ENCODE results near the gene NUDCD3. TPM values are rescaled to one million over a fixed set of nuclear protein-coding genes. Genes with fewer than 3 reads are reported as not detected.

Gene NUDCD3
- polyA plus RNA-seq, 1 donor (not counting 4 experiments of a cell fraction or from before 2014, with no cell fraction given) = 58.7 TPM

- Histone ChIP-seq H3K4me3 (ENCODE audit: control insufficient read depth in 2 of 3, extremely low read depth in 1 of 3, insufficient read depth in 2 of 3, low read depth in 1 of 3, low read length in 3 of 3) (no peak overlapping the region), H3K4me2 (ENCODE audit: control insufficient read depth, extremely low read depth, insufficient read depth, low read depth, low read length) (no peak overlapping the region), H3K9me3 (ENCODE audit: control insufficient read depth, low read depth, low read length) (no peaks in the 10 kb centered on the region), H3K27ac (ENCODE audit: control insufficient read depth, insufficient read depth, low read length) (no peak overlapping the region), H3K9me1 (ENCODE audit: control insufficient read depth, extremely low read depth, insufficient read depth, low read length) (no peaks in the 10 kb centered on the region), H3K27me3 (ENCODE audit: control insufficient read depth, extremely low read depth, insufficient read depth, low read length) (no peaks in the 10 kb centered on the region), H3K79me2 (ENCODE audit: control insufficient read depth, insufficient read depth, low read length) (peaks cover 16% of the 10 kb centered on the region), H3K4me1 (ENCODE audit: control insufficient read depth, extremely low read depth, insufficient read depth, low read length) (no peaks in the 10 kb centered on the region), H3K36me3 (ENCODE audit: control insufficient read depth in 2 of 2, extremely low read depth in 1 of 2, insufficient read depth in 2 of 2, low read length in 2 of 2) (peaks cover 12 to 36% of the 10 kb centered on the region in 2 experiments), H2AFZ (ENCODE audit: control insufficient read depth, low read length) (no peak overlapping the region), H4K20me1 (ENCODE audit: control insufficient read depth, extremely low read depth, insufficient read depth, low read length) (no peaks in the 10 kb centered on the region), H3K9ac (ENCODE audit: control insufficient read depth, extremely low read depth, insufficient read depth, low read length) (no peak overlapping the region)
- TF ChIP-seq EZH2 (IDR thresholded peaks at IDR 0.05; ENCODE audit: low read length) (no peak), CTCF (optimal IDR thresholded peaks at IDR 0.05 in 1 of 3, IDR thresholded peaks at IDR 0.05 in 1 of 3, conservative IDR thresholded peaks at IDR 0.05 in 1 of 3; ENCODE audit: extremely low read depth in 1 of 3, insufficient read depth in 2 of 3, low read length in 3 of 3) (no peak)
- FAIRE-seq (no peak), DNase-seq (ENCODE audit: low read depth, low spot score) (no peak)
- dilution Hi-C loops (cut with MboI; ENCODE audit: extremely low pct_ligation_motif_present, low sequenced_read_pairs) = no loop called here
Measured at GRCh38 chr7:44403775-44404174, 86.7 kb downstream of the NUDCD3 start.

GRCh38 chr7:44403176-44403759 lies 87.2 kb downstream of the NUDCD3 start:
- Histone ChIP-seq H2AFZ (ENCODE audit: control insufficient read depth, low read length) (no peak overlapping the region), H3K4me1 (ENCODE audit: control insufficient read depth, extremely low read depth, insufficient read depth, low read length) (no peaks in the 10 kb centered on the region), H3K9me3 (ENCODE audit: control insufficient read depth, low read depth, low read length) (no peaks in the 10 kb centered on the region), H3K4me3 (ENCODE audit: control insufficient read depth in 2 of 3, extremely low read depth in 1 of 3, insufficient read depth in 2 of 3, low read depth in 1 of 3, low read length in 3 of 3) (no peak overlapping the region), H3K9ac (ENCODE audit: control insufficient read depth, extremely low read depth, insufficient read depth, low read length) (no peak overlapping the region), H4K20me1 (ENCODE audit: control insufficient read depth, extremely low read depth, insufficient read depth, low read length) (no peaks in the 10 kb centered on the region), H3K79me2 (ENCODE audit: control insufficient read depth, insufficient read depth, low read length) (peaks cover 13% of the 10 kb centered on the region), H3K27me3 (ENCODE audit: control insufficient read depth, extremely low read depth, insufficient read depth, low read length) (no peaks in the 10 kb centered on the region), H3K9me1 (ENCODE audit: control insufficient read depth, extremely low read depth, insufficient read depth, low read length) (no peaks in the 10 kb centered on the region), H3K4me2 (ENCODE audit: control insufficient read depth, extremely low read depth, insufficient read depth, low read depth, low read length) (no peak overlapping the region), H3K36me3 (ENCODE audit: control insufficient read depth in 2 of 2, extremely low read depth in 1 of 2, insufficient read depth in 2 of 2, low read length in 2 of 2) (peaks cover 16 to 39% of the 10 kb centered on the region in 2 experiments), H3K27ac (ENCODE audit: control insufficient read depth, insufficient read depth, low read length) (no peak overlapping the region)
- DNase-seq (ENCODE audit: low read depth, low spot score) = no peak
- no peak for FAIRE-seq
- dilution Hi-C loops (cut with MboI; ENCODE audit: extremely low pct_ligation_motif_present, low sequenced_read_pairs) = no loop called here
- no peak for TF ChIP-seq EZH2 (IDR thresholded peaks at IDR 0.05; ENCODE audit: low read length)
- no peak for TF ChIP-seq CTCF (optimal IDR thresholded peaks at IDR 0.05 in 1 of 3, IDR thresholded peaks at IDR 0.05 in 1 of 3, conservative IDR thresholded peaks at IDR 0.05 in 1 of 3; ENCODE audit: extremely low read depth in 1 of 3, insufficient read depth in 2 of 3, low read length in 3 of 3)
